ENCODE data around the gene FAM89B. TPM values are rescaled to one million over a fixed set of nuclear protein-coding genes. Genes with fewer than 3 reads are reported as not detected.
A peak's percentile ranks its signal among the peaks of the same experiment; 100 is the strongest.

Gene FAM89B
- total RNA-seq, 4 donors from 2014 or later, result 40.8 to 55.3 (median 44.6) TPM

DNA sequence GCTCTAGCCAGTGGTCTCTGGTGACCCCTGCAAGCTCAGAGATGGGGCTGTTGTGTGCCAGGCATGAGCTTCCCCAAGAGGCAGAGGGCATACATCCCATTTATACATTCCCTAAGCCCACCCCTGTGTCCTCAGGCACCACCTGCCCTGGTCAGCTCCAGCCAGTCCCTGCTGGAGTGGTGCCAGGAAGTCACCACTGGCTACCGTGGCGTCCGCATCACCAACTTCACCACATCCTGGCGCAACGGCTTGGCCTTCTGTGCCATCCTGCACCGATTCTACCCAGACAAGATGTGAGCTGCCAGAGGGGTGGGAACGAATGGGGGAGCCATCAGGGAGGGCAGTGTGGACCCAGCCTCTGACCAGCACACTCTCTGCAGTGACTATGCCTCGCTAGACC lies 11.8 kb downstream of the FAM89B start:
- 70 to 80% methylated on average over 8 of the region's 8 CpGs for WGBS, 2 donors
- H3K36me3 ChIP-seq, result peaks cover 2 to 66% (median 15%) of the 10 kb centered on the region in 3 donors

DNA sequence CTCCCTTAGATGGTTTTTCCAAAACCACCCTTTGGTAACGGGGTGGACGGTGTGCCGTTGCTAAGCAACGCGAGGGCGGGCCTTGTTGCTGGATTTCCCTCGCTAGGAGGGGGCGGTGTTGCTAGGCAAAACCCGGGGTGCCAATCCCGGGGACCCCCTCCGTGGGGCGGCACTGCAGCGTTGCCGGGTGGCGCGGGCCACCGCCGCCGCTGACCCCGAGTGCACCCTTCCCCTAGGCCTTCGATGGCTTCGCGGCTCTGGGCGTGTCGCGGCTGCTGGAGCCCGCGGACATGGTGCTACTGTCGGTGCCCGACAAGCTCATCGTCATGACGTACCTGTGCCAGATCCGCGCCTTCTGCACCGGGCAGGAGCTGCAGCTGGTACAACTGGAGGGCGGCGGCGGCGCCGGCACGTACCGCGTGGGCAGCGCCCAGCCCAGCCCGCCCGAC lies 12.4 kb downstream of the FAM89B start:
- H3K4me3 ChIP-seq, result no peak overlapping the region
- H3K27ac ChIP-seq, result peak overlapping the region in 2 of 4 donors; percentile 8 to 48
- H3K4me1 ChIP-seq, result peaks cover 0 to 56% (median 28%) of the 10 kb centered on the region in 4 donors
- no peaks in the 10 kb centered on the region for H3K9me3 ChIP-seq
- DNase-seq (ENCODE audit: low spot score in 2 of 2), result no peak
- no peaks in the 10 kb centered on the region for H3K27me3 ChIP-seq
- 61 to 72% methylated on average over 36 to 46 of the region's 46 CpGs for WGBS, 2 donors
- H3K36me3 ChIP-seq, result peaks cover 2 to 65% (median 14%) of the 10 kb centered on the region in 3 donors
- TF ChIP-seq EP300 (IDR thresholded peaks at IDR 0.05) (no peak), POLR2A (IDR thresholded peaks at IDR 0.05) (no peak)
- TF ChIP-seq, protein P1, sequence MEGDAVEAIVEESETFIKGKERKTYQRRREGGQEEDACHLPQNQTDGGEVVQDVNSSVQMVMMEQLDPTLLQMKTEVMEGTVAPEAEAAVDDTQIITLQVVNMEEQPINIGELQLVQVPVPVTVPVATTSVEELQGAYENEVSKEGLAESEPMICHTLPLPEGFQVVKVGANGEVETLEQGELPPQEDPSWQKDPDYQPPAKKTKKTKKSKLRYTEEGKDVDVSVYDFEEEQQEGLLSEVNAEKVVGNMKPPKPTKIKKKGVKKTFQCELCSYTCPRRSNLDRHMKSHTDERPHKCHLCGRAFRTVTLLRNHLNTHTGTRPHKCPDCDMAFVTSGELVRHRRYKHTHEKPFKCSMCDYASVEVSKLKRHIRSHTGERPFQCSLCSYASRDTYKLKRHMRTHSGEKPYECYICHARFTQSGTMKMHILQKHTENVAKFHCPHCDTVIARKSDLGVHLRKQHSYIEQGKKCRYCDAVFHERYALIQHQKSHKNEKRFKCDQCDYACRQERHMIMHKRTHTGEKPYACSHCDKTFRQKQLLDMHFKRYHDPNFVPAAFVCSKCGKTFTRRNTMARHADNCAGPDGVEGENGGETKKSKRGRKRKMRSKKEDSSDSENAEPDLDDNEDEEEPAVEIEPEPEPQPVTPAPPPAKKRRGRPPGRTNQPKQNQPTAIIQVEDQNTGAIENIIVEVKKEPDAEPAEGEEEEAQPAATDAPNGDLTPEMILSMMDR (IDR thresholded peaks at IDR 0.05), result no peak

More for the DNA sequence above, 11.8 kb downstream of the FAM89B start:
- Histone ChIP-seq H3K27me3 (no peaks in the 10 kb centered on the region), H3K4me3 (no peak overlapping the region), H3K9me3 (no peaks in the 10 kb centered on the region), H3K27ac (peak overlapping the region in 1 of 4 donors; percentile 8), H3K4me1 (peaks cover 0 to 52% (median 24%) of the 10 kb centered on the region in 4 donors)
- TF ChIP-seq EP300 (IDR thresholded peaks at IDR 0.05), result no peak
- TF ChIP-seq POLR2A (IDR thresholded peaks at IDR 0.05), result no peak
- TF ChIP-seq, protein P1 (IDR thresholded peaks at IDR 0.05), result no peak
- no peak for DNase-seq (ENCODE audit: low spot score in 2 of 2)

DNA sequence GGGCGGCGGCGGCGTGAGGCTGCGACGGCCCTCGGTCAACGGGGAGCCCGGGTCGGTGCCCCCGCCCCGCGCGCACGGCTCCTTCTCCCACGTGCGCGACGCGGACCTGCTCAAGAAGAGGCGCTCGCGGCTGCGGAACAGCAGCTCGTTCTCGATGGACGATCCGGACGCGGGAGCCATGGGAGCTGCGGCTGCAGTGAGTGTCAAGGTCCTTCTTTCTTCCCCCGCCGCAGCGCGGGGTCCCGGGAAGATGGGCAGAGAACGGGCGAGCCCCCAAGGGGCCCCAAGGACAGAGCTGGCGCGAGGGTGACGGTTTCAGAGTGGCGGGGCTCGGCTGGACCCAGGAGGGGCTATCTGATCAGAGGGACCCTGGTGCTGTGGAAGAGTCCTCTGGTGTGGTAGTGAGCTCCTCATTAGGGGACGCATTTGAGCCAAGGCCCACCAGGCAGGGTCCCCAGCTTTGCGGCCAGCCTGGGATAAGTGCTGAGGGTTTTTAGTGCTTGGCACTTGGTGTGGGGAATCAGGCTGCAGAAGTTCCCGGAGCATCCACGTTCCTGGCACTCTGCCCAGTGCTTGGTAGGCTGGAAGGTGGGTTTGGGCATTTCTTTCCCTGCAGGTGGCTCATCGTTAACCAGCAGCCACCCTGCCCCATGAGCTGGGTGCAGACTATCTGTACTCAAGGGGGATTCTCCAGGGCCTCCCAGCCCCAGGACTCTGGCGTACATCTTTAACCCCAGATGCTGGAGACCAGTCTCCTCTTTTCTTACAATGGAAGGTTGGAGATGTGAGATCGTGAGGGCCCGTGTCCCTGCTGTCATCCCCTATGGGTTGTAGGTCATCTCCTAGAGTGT lies 13.3 kb downstream of the FAM89B start:
- Histone ChIP-seq H3K27me3 (no peaks in the 10 kb centered on the region), H3K36me3 (peaks cover 0 to 65% (median 5%) of the 10 kb centered on the region in 3 donors), H3K27ac (peak overlapping the region in 2 of 4 donors; percentile 83 to 90), H3K9me3 (no peaks in the 10 kb centered on the region), H3K4me3 (no peak overlapping the region), H3K4me1 (peaks cover 0 to 64% (median 32%) of the 10 kb centered on the region in 4 donors)
- WGBS, 2 donors, result 80 to 84% methylated on average over 38 to 48 of the region's 51 CpGs
- TF ChIP-seq, protein P1 (IDR thresholded peaks at IDR 0.05), result no peak
- TF ChIP-seq POLR2A (IDR thresholded peaks at IDR 0.05), result no peak
- TF ChIP-seq EP300 (IDR thresholded peaks at IDR 0.05), result no peak
- no peak for DNase-seq (ENCODE audit: low spot score in 2 of 2)

DNA sequence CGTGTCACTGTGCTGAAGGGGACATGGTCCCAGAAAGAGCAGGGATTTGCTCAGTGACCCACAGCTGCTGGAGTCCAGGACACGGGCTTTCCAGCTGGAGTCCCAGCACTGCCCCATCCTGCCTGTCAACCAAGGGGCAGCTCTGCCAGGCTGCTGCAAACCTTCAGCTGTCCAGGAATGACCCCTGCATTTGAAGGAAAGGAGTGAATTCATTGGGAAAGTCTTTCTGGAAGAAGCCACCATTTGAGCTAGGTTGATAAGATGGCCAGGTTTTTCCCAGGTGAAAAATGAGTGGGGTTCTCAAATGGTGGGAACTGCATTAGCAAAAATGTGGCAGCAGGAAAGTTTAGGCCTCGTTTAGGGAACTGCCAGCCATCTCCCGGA lies 13.9 kb downstream of the FAM89B start:
- 73 to 85% methylated on average over 4 of the region's 4 CpGs for WGBS, 2 donors
- H3K27ac ChIP-seq, result peak overlapping the region in 2 of 4 donors; percentile 83 to 90
- H3K4me1 ChIP-seq, result peaks cover 0 to 71% (median 32%) of the 10 kb centered on the region in 4 donors
- no peak overlapping the region for H3K4me3 ChIP-seq
- H3K27me3 ChIP-seq, result no peaks in the 10 kb centered on the region
- peaks cover 0 to 65% (median under 1%) of the 10 kb centered on the region in 3 donors for H3K36me3 ChIP-seq
- TF ChIP-seq, protein P1 (IDR thresholded peaks at IDR 0.05), result no peak
- TF ChIP-seq EP300 (IDR thresholded peaks at IDR 0.05) (no peak), POLR2A (IDR thresholded peaks at IDR 0.05) (no peak)
- no peak for DNase-seq (ENCODE audit: low spot score in 2 of 2)
- no peaks in the 10 kb centered on the region for H3K9me3 ChIP-seq

DNA sequence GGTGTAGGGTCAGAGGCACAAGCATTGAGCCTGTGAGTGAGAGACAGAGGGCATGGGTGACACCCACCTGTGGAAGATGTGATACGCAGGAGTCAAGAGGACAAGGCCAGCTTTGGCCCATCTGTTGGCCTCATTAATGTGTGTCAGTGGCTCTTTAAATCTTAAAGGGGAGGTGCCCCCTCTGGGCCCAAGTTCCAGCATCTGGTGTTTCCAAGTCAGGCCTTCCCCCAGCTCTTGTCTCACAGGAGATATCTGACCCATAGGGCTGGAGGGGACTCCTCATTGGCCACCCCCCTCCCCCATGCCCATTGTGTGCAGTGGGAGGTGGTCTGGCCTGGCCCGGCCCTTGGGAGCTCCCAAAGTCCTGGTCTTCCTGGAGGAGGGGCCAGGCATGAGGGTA lies 14.3 kb downstream of the FAM89B start:
- Histone ChIP-seq H3K36me3 (peaks cover 0 to 65% (median 0%) of the 10 kb centered on the region in 3 donors), H3K4me1 (peaks cover 0 to 75% (median 32%) of the 10 kb centered on the region in 4 donors), H3K27ac (peak overlapping the region in 3 of 4 donors; percentile 79 to 90 (median 83))

More for the DNA sequence above, 14.3 kb downstream of the FAM89B start:
- Histone ChIP-seq H3K27me3 (no peaks in the 10 kb centered on the region), H3K9me3 (no peaks in the 10 kb centered on the region), H3K4me3 (no peak overlapping the region)
- no peak for TF ChIP-seq POLR2A (IDR thresholded peaks at IDR 0.05)
- no peak for TF ChIP-seq EP300 (IDR thresholded peaks at IDR 0.05)
- TF ChIP-seq, protein P1 (IDR thresholded peaks at IDR 0.05), result no peak
- no peak for DNase-seq (ENCODE audit: low spot score in 2 of 2)
- WGBS, 2 donors, result 45 to 54% methylated on average over 2 of the region's 2 CpGs

Measured in tibial nerve (tissue), 4 donors.